ENCODE results near the gene ACSBG1. TPM values are rescaled to one million over a fixed set of nuclear protein-coding genes. Genes with fewer than 3 reads are reported as not detected.
A peak's percentile ranks its signal among the peaks of the same experiment; 100 is the strongest.

Gene ACSBG1
- total RNA-seq, 1 donor from 2014 or later: 3.4 TPM

DNA sequence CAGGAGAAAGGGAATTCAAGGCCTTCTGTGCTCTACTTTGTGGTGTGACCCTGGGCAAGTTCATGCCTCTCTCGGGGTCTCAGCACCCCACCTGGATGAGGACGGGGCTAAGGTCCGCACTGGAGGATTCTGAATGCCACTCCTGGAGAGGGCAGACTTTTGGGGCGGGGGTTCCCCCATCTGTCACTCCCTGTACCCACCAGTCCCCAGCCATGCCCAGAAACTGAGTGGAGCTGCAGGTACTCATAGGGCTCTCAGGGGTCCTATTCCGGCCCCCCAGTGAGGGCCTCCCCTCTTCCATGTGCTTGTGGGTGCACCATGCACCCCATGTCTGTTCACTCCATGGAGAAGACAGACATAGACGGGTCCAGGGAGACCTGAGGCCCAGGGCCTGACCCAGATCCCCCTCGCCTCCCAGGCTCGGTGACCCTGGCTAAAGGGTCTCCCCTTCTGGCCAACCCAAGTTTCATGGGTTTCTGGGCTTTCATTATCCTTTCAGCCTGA, 26.0 kb downstream of the ACSBG1 start:
- Histone ChIP-seq H3K27ac (no peak overlapping the region), H3K36me3 (no peaks in the 10 kb centered on the region), H3K4me3 (no peak overlapping the region), H3K27me3 (no peaks in the 10 kb centered on the region), H3K4me1 (peaks cover 58% of the 10 kb centered on the region), H3K9me3 (no peaks in the 10 kb centered on the region)
- peak; percentile 60 to 77 for DNase-seq (ENCODE audit: extremely low spot score in 2 of 2)
- intact Hi-C loops (cut with DNase I): no loop called here
- TF ChIP-seq, protein P1, sequence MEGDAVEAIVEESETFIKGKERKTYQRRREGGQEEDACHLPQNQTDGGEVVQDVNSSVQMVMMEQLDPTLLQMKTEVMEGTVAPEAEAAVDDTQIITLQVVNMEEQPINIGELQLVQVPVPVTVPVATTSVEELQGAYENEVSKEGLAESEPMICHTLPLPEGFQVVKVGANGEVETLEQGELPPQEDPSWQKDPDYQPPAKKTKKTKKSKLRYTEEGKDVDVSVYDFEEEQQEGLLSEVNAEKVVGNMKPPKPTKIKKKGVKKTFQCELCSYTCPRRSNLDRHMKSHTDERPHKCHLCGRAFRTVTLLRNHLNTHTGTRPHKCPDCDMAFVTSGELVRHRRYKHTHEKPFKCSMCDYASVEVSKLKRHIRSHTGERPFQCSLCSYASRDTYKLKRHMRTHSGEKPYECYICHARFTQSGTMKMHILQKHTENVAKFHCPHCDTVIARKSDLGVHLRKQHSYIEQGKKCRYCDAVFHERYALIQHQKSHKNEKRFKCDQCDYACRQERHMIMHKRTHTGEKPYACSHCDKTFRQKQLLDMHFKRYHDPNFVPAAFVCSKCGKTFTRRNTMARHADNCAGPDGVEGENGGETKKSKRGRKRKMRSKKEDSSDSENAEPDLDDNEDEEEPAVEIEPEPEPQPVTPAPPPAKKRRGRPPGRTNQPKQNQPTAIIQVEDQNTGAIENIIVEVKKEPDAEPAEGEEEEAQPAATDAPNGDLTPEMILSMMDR (IDR thresholded peaks at IDR 0.05): no peak
- TF ChIP-seq POLR2A (IDR thresholded peaks at IDR 0.05) (no peak), POLR2AphosphoS5 (IDR thresholded peaks at IDR 0.05; ENCODE audit: insufficient read depth in 1 of 2, low read depth in 1 of 2) (no peak)

DNA sequence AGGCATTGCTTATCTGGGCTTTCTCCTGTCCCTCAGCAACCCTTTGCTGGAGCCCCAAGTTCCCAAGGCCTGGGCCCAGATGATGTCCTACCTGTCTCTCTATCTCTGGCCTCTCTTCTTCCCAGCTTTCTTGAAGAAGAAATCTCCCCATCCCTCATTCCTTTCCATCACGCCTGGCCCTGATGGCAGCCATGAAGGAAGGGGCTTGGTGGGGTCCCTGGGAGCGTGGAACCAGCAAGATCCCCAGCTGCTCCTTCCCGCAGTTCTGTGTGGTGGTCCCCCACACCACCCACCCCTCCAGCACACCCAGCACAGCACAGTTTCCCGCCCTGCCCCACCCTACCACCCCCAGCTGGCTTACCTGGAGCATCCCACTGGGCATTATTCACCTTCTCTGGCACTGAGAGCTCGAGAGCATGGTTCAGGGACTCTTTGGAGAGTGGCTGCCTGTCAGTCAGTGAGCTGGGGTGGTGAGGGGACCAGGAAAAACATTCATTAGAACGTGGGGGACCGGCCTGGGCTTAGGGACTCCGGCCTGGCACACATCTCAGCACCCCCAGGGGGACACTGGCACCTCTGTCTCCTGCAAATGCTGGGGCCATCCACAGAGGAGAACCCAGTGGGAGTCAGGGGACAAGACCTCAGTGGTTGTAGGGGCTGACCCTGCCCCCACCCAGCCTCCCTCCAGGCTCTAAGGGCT, 26.6 kb downstream of the ACSBG1 start:
- DNase-seq (ENCODE audit: extremely low spot score in 2 of 2): peak in 1 of 2 donors; percentile 71
- Histone ChIP-seq H3K4me3 (no peak overlapping the region), H3K27ac (no peak overlapping the region), H3K27me3 (no peaks in the 10 kb centered on the region), H3K36me3 (no peaks in the 10 kb centered on the region), H3K4me1 (peaks cover 52% of the 10 kb centered on the region), H3K9me3 (no peaks in the 10 kb centered on the region)
- intact Hi-C loops (cut with DNase I): no loop called here
- no peak for TF ChIP-seq POLR2AphosphoS5 (IDR thresholded peaks at IDR 0.05; ENCODE audit: insufficient read depth in 1 of 2, low read depth in 1 of 2)
- TF ChIP-seq, protein P1 (IDR thresholded peaks at IDR 0.05): no peak
- no peak for TF ChIP-seq POLR2A (IDR thresholded peaks at IDR 0.05)

DNA sequence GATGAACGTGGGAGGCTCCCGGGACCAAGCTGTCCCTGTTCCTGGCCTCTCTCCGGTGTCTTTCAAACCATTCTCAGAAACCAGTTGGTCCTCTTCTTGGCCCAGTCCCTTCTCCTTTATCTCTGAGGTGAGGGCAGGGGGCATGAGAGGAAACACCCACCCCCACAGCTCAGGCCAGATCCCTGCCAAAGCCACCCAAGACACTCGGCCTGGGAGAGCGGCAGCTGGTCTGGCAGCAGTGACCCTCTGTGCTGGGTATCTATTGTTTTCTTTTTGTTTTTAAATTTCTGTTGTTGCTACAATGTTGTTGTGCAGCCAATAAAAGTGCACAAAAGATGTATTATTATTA, 27.3 kb downstream of the ACSBG1 start:
- H3K9me3 ChIP-seq: no peaks in the 10 kb centered on the region
- intact Hi-C loops (cut with DNase I): no loop called here
- H3K27ac ChIP-seq: no peak overlapping the region
- H3K4me3 ChIP-seq: no peak overlapping the region
- no peak for TF ChIP-seq POLR2A (IDR thresholded peaks at IDR 0.05)
- TF ChIP-seq POLR2AphosphoS5 (IDR thresholded peaks at IDR 0.05; ENCODE audit: insufficient read depth in 1 of 2, low read depth in 1 of 2): no peak
- TF ChIP-seq, protein P1 (IDR thresholded peaks at IDR 0.05): no peak
- DNase-seq (ENCODE audit: extremely low spot score in 2 of 2): no peak
- peaks cover 45% of the 10 kb centered on the region for H3K4me1 ChIP-seq
- no peaks in the 10 kb centered on the region for H3K27me3 ChIP-seq
- H3K36me3 ChIP-seq: no peaks in the 10 kb centered on the region

DNA sequence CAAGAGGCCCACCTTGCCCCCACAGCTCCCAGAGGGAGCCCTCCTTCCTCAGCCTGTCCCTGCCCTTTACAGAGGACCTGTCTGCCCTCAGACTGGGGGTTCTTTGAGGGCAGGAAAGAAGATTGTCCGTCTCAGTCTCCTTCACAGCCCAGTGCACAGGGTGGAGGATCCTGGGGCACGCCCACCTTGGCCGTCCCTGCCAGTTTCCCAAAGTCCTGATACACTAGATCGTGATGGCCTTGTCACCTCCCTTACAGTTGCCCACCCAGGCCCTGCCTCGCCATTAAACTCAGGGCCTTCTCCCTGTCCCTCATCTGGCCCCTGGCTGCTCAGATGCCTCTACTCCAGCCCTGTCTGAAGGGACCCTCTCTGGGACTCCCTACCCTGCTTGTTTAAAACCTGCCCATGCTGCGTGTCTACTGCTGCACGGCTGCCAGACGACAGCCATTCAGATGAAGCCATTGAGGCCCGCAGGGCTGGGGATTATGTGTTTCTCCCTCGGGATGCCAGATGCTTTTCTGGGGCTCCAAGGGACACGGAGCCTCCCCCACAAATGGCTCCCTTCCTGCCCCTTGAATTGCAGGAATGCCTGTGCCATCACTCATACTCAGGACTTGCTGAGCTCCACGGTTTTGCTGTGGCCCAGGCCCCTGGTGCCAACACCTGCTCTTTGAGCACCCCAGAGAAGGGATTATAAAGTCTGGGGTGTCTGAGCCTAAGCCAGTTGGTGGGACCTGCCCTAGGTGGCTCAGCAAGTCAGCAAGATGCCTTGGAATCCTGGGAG, 27.8 kb downstream of the ACSBG1 start:
- Histone ChIP-seq H3K36me3 (no peaks in the 10 kb centered on the region), H3K4me3 (no peak overlapping the region), H3K27ac (no peak overlapping the region), H3K27me3 (no peaks in the 10 kb centered on the region), H3K4me1 (peaks cover 39% of the 10 kb centered on the region), H3K9me3 (no peaks in the 10 kb centered on the region)
- no peak for TF ChIP-seq POLR2AphosphoS5 (IDR thresholded peaks at IDR 0.05; ENCODE audit: insufficient read depth in 1 of 2, low read depth in 1 of 2)
- TF ChIP-seq, protein P1 (IDR thresholded peaks at IDR 0.05): no peak
- no peak for TF ChIP-seq POLR2A (IDR thresholded peaks at IDR 0.05)
- intact Hi-C loops (cut with DNase I): no loop called here
- DNase-seq (ENCODE audit: extremely low spot score in 2 of 2): peak in 1 of 2 donors; percentile 79

Data from vagina (tissue), 2 donors.